ENCODE results near the gene TBC1D10B. TPM values are rescaled to one million over a fixed set of nuclear protein-coding genes. Genes with fewer than 3 reads are reported as not detected.
A peak's percentile ranks its signal among the peaks of the same experiment; 100 is the strongest.

Gene TBC1D10B
- total and polyA plus RNA-seq, 8 donors = 29.5 to 43.7 (median 34.4) TPM

GRCh38 chr16:30359871-30360170, 10.5 kb downstream of the TBC1D10B start:
- intact Hi-C loops (cut with DNase I) = no loop called here
- H3K4me3 ChIP-seq = no peak overlapping the region
- peaks cover 0 to 81% of the 10 kb centered on the region in 2 donors for H3K36me3 ChIP-seq
- ATAC-seq (peak; percentile 14), DNase-seq (peak in 1 of 4 donors; percentile 37)
- H3K27me3 ChIP-seq = no peaks in the 10 kb centered on the region
- H3K9me3 ChIP-seq = no peaks in the 10 kb centered on the region
- H3K4me1 ChIP-seq = peaks cover 4 to 16% of the 10 kb centered on the region in 2 donors
- no peak for TF ChIP-seq CTCF (IDR thresholded peaks at IDR 0.05)
- no peak overlapping the region for H3K27ac ChIP-seq

- DNase-seq (peak in 1 of 4 donors; percentile 26), ATAC-seq (no peak)
- no peak for TF ChIP-seq CTCF (IDR thresholded peaks at IDR 0.05)
- H3K36me3 ChIP-seq = peaks cover 0 to 75% of the 10 kb centered on the region in 2 donors
- no peaks in the 10 kb centered on the region for H3K9me3 ChIP-seq
- H3K4me3 ChIP-seq = no peak overlapping the region
- peaks cover 8 to 21% of the 10 kb centered on the region in 2 donors for H3K4me1 ChIP-seq
- H3K27me3 ChIP-seq = no peaks in the 10 kb centered on the region
- intact Hi-C loops (cut with DNase I) = no loop called here
- no peak overlapping the region for H3K27ac ChIP-seq
Measured at GRCh38 chr16:30358990-30359870, 11.1 kb downstream of the TBC1D10B start.

GRCh38 chr16:30358577-30358936, 11.7 kb downstream of the TBC1D10B start:
- TF ChIP-seq CTCF (IDR thresholded peaks at IDR 0.05) = no peak
- peaks cover 11 to 27% of the 10 kb centered on the region in 2 donors for H3K4me1 ChIP-seq
- no peak overlapping the region for H3K27ac ChIP-seq
- H3K9me3 ChIP-seq = no peaks in the 10 kb centered on the region
- intact Hi-C loops (cut with DNase I) = no loop called here
- peaks cover 0 to 72% of the 10 kb centered on the region in 2 donors for H3K36me3 ChIP-seq
- H3K4me3 ChIP-seq = no peak overlapping the region
- no peaks in the 10 kb centered on the region for H3K27me3 ChIP-seq
- ATAC-seq (no peak), DNase-seq (peak in 1 of 4 donors; percentile 28)

- peak in 2 of 4 donors; percentile 29 to 55 for DNase-seq
- no peak for TF ChIP-seq CTCF (IDR thresholded peaks at IDR 0.05)
- peaks cover 0 to 72% of the 10 kb centered on the region in 2 donors for H3K36me3 ChIP-seq
- ATAC-seq = no peak
- intact Hi-C loops (cut with DNase I) = no loop called here
- H3K9me3 ChIP-seq = no peaks in the 10 kb centered on the region
- H3K4me1 ChIP-seq = peaks cover 11 to 34% of the 10 kb centered on the region in 2 donors
- no peaks in the 10 kb centered on the region for H3K27me3 ChIP-seq
- peak overlapping the region in 1 of 2 donors; percentile 15 for H3K27ac ChIP-seq
- no peak overlapping the region for H3K4me3 ChIP-seq
Measured at GRCh38 chr16:30357715-30358576, 12.3 kb downstream of the TBC1D10B start.
